GM18861 (cell line): ENCODE results near the gene TPD52L2.
"Not testable (repeated sequence)": the region's sequence is repeated elsewhere in the genome, so short reads cannot be mapped to it uniquely, and the experiment has no call there.

Experiments
- ATAC-seq: cut with Tn5 transposase; IDR thresholded peaks from one replicate; pipeline ENCODE4 v1.9.1; 2021; ENCODE audit not compliant: unreplicated experiment

The TPD52L2 gene

DNA sequence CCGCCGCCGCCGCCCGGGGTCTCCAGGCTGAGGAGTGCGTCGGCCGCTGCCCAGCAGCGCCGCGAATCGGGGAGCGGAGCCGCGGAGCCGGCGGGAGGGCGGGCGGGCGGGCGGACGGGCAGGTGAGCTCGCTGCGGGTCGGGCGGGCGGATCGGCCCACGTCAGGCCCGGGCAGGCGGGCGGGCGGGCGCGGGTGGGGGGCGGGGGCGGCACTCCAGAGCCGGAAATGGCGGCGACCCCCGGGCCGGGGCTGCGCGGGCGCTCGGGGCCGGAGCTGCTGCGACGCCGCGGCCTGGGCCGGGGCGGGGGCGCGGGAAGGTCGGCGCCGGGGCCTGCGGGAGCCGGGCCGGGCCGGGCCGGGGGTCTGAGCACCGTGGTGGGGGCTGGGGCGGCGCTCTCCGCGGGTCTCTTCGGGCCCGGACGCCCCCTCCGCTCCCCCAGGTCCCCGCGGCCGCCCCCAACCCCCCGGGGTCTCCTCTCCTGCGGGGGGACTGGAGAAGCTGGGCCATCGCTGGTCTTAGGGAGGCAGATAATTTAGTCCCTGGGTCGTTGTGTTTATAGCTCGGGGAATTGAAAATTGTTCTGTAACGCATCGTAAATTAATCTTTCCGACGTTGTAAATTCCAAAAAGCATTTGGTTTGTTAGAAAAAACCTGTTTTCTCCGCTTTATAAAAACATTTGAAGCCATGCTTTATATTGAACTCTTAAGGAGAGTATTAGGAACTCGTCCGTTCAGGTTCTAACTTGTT, 30.3 kb downstream of the TPD52L2 start:
- ATAC-seq: no peak

GRCh38 chr20:63895952-63896263, 30.8 kb downstream of the TPD52L2 start:
- no peak for ATAC-seq

GRCh38 chr20:63896264-63897105, 31.4 kb downstream of the TPD52L2 start:
- no peak for ATAC-seq

DNA sequence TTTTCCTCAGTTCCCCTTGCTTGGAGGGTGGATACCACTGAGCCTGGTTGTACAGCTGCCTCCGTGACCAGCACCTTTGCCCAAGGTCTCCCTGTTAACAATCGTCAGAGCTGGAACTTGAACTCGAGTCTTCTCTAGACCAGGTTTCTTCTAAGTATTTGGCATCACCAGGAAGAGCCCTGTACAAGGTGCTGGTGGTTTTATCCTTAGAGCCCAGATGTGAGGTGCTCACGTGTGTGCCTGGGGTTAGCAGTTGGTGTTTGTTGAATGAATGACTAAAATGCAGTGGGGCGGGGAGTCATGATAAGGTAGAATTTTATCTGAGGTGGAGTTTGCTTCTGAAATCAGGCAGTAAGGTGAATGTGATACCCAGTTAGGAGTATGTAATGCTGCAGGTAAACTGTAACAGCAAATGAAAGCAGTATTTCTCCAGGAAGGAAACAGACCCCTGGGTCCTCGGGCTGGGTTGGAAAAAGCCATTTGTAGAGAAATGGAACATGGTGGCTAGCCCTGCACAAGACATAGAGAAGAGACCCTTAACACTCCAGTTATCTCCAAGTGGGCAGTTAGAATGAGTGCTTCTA, 33.0 kb downstream of the TPD52L2 start:
- no peak for ATAC-seq

- ATAC-seq: no peak
Observed at GRCh38 chr20:63898882-63899558, 34.0 kb downstream of the TPD52L2 start.

GRCh38 chr20:63900413-63900812, 35.3 kb downstream of the TPD52L2 start:
- ATAC-seq: no peak

DNA sequence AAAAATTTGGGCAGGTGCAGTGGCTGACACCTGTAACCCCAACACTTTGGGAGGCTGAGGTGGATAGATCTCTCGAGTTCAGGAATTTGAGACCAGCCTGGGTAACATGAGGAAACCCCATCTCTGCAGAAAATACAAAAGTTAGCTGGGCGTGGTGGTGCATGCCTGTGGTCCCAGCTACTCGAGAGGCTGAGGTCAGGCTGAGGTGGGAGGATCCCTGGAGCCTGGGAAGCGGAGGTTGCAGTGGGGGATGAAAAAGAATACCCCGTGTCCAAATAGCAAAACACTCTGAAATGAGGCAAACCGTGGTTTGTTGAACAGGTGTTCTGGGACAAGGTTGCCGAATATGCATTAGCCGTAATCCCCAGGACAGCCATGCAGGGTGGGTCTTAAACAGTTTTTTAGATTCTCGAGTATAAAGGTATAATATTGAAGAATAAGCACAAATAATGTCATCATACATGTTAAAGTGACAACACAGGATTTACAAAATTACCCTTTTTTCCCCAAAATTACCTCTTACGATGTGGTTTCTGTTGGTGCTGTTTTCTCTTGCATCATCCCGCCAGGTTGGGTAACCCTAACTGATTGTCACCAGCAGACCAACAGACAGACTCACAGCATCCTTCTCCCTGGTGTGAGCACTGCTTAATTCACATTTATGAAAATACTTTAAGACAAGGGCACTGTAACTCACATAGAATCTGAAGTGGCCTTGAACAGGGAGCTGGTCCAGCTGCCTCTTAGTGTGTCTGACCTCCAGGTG, 38.9 kb downstream of the TPD52L2 start:
- no peak for ATAC-seq

DNA sequence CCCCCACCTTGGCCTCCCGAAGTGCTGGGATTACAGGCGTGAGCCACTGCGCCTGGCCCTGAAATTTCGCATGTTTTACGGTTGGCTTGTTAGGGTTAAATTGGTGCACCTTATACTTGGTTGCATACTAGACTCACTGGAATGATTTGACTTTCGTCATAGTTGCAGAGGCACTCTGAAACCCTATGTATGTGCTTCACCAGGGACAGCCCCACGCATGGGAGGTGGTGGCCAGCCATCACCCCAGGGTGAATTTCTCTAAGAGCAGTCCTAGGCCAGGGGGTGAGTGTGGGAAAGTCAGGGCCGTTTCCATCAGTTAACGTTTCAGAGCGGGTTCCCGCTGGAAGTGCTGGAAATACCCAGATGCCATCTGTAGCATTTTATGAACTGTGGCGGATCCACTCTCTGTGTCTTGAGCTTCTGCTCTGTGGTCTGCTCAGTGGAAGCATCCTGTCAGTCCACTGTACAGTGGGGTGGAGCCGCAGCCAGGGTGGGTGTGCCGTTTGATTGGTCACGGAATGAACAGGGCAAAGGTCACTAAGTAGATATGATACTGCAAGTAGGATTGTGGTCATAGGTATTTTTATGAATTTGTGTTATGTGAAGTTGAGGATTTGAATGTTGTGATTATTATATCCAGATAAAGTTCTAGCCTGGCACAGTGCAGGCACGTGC, 43.1 kb downstream of the TPD52L2 start:
- ATAC-seq: no peak

- no peak for ATAC-seq
Observed at GRCh38 chr20:63911176-63911575, 46.1 kb downstream of the TPD52L2 start.

- ATAC-seq: no peak
Observed at GRCh38 chr20:63913768-63914167, 48.7 kb downstream of the TPD52L2 start.

DNA sequence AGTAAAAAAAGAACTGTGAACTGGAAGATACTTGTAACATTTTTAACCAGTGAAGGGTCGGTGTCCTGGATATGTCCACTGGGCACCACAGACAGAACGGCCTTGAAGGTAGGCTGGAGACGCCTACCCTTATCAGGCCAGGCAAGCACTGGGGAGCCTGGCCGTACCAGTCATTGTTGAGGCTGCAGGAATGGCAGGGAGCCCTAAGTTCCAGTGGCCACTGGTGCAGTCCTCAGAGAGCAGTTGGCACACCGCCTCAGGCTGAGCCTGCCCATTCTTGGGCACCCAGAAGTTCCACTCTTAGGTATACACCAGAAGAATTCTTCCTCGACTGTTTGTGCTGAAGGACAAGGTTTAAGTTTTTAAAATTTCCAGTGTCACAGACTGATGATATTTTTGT, 50.4 kb downstream of the TPD52L2 start:
- ATAC-seq: no peak

- not testable (repeated sequence) for ATAC-seq
Observed at GRCh38 chr20:63916371-63916939, 51.4 kb downstream of the TPD52L2 start.

GRCh38 chr20:63917811-63918210, 52.7 kb downstream of the TPD52L2 start:
- no peak for ATAC-seq

DNA sequence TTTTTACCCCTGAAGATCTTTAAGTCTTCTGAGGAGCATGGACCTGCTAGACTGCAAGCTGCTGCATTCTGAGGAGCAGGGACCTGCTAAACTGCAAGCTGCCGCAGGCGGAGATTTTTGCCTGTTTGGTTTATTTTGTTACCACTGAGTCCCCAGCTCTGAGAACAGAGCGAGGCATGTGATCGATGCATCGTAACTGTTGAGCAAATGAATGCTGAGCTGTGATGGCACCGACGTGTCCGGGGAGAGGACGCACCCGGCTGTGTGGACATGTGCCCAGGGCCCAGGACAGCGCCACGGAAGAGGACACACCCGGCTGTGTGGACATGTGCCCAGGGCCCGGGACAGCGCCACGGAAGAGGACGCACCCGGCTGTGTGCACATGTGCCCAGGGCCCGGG, 54.1 kb downstream of the TPD52L2 start:
- no peak for ATAC-seq

GRCh38 chr20:63920226-63920625, 55.2 kb downstream of the TPD52L2 start:
- no peak for ATAC-seq

- no peak for ATAC-seq
Observed at GRCh38 chr20:63923651-63924050, 58.6 kb downstream of the TPD52L2 start.

DNA sequence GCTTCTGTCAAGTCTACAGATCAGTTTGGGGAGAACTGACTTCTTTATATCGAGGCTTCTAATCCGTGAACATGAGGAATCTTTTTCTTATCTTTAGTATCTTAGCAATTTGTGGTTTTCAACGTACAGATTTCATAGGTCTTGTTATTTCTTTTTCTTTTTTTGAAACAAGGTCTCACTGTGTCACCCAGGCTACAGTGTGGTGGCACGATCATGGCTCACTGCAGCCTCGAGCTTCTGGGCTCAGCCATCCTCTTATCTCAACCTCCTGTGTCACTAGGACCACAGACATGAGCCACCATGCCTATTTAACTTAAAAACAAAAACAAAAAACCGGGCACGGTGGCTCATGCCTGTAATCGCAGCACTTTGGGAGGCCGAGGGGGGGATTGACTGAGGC, 59.2 kb downstream of the TPD52L2 start:
- ATAC-seq: no peak

- ATAC-seq: no peak
Observed at GRCh38 chr20:63926298-63926697, 61.2 kb downstream of the TPD52L2 start.

DNA sequence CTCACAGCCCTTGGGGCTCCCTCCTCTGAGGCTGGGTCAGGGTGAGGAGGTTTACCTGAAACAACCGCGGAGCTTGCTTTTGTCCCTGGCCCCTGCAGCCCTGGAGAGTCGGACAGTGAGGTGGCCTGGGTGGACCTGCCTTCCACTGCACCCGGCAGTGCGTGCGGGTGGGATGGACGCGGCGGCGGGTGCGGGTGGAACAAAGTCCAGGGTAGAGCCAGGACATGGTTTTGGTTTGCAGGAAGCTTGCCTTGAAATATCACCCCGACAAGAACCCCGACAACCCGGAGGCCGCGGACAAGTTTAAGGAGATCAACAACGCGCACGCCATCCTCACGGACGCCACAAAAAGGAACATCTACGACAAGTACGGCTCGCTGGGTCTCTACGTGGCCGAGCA, 64.0 kb downstream of the TPD52L2 start:
- no peak for ATAC-seq

GRCh38 chr20:63929473-63929883, 64.4 kb downstream of the TPD52L2 start:
- not testable (repeated sequence) for ATAC-seq
